ENCODE measurements around the gene LAD1.

Gene LAD1

DNA sequence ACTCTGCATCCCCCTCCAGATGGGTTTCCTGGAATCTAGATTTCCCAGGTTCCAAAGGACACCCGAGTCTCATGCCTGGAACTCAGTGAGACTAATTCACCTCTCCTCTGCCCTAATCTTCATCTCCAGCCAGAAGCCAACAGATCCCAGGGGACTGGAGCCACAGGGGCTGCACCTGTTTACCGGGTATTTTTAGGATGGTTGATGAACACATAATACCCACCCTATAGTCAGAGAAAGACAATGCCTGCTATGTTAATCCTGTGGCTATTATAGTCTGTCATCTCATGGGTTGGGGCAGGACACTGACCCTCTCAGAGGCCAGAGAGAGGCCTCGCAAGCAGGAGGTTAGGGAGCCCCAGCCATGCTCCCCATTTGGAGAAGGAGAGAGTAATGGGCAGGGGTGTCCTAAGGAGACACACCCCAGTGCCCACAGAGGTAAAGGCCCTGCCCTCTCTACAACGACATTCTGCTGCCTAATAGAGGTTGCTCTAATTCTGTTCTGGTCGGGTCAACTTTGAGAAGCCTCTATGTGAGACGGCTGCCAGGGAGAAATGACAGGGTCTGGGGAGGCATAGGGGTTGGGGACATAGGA, 23.4 kb upstream of the LAD1 start:
- Histone ChIP-seq H3K36me3 (ENCODE audit: insufficient read depth, low read length) (no peaks in the 10 kb centered on the region), H3K27me3 (ENCODE audit: insufficient read depth, low read length) (0 out of 2 replicates have a peak, but pooled peaks cover 6% of the 10 kb centered on the region), H3K4me3 (ENCODE audit: low read depth, low read length, poor library complexity, severe bottlenecking) (no peak overlapping the region), H2AFZ (ENCODE audit: low read length) (no peak overlapping the region), H3K27ac (ENCODE audit: low read depth, low read length, poor library complexity, severe bottlenecking) (no peak overlapping the region), H3K9ac (ENCODE audit: low read length) (no peak overlapping the region), H3K4me1 (ENCODE audit: insufficient read depth, low read length, severe bottlenecking) (no peaks in the 10 kb centered on the region), H3K79me2 (ENCODE audit: insufficient read depth, low read length) (no peaks in the 10 kb centered on the region), H3F3A (ENCODE audit: insufficient read depth, low read length) (no peaks in the 10 kb centered on the region), H3K9me2 (ENCODE audit: low read depth, low read length) (no peaks in the 10 kb centered on the region), H4K20me1 (ENCODE audit: insufficient read depth, low read length) (no peaks in the 10 kb centered on the region), H3K9me3 (ENCODE audit: low read length) (no peaks in the 10 kb centered on the region), H3K4me2 (ENCODE audit: low read length) (no peak overlapping the region)
- no peak for TF ChIP-seq EZH2 (IDR thresholded peaks at IDR 0.05; ENCODE audit: borderline replicate concordance, low read length)
- TF ChIP-seq, protein P1, sequence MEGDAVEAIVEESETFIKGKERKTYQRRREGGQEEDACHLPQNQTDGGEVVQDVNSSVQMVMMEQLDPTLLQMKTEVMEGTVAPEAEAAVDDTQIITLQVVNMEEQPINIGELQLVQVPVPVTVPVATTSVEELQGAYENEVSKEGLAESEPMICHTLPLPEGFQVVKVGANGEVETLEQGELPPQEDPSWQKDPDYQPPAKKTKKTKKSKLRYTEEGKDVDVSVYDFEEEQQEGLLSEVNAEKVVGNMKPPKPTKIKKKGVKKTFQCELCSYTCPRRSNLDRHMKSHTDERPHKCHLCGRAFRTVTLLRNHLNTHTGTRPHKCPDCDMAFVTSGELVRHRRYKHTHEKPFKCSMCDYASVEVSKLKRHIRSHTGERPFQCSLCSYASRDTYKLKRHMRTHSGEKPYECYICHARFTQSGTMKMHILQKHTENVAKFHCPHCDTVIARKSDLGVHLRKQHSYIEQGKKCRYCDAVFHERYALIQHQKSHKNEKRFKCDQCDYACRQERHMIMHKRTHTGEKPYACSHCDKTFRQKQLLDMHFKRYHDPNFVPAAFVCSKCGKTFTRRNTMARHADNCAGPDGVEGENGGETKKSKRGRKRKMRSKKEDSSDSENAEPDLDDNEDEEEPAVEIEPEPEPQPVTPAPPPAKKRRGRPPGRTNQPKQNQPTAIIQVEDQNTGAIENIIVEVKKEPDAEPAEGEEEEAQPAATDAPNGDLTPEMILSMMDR (IDR thresholded peaks at IDR 0.05; ENCODE audit: low read length), result no peak

DNA sequence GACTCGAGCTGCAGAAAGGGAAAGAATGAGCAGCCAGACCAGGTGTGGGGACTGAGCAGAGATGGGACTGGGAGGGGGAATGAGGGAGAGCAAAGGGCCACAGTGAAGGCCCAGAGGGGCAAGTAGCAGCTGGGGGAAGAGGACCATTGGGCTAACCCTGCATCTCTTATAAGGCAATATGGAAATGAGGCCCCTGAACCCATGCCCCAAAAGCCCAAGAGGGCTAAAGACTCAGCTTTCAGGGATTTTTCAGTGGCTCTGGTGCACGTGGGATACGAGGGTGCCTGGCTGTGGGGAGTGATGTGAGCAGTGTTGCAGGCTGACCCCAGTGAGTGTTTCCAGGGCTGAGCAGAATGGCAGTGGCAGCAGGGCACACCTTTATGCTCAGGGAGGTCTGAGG, 22.9 kb upstream of the LAD1 start:
- Histone ChIP-seq H3K4me1 (ENCODE audit: insufficient read depth, low read length, severe bottlenecking) (no peaks in the 10 kb centered on the region), H3K4me3 (ENCODE audit: low read depth, low read length, poor library complexity, severe bottlenecking) (no peak overlapping the region), H3K27me3 (ENCODE audit: insufficient read depth, low read length) (0 out of 2 replicates have a peak, but pooled peaks cover 6% of the 10 kb centered on the region), H4K20me1 (ENCODE audit: insufficient read depth, low read length) (no peaks in the 10 kb centered on the region), H3K4me2 (ENCODE audit: low read length) (no peak overlapping the region), H3K9ac (ENCODE audit: low read length) (no peak overlapping the region), H3K27ac (ENCODE audit: low read depth, low read length, poor library complexity, severe bottlenecking) (no peak overlapping the region), H3K79me2 (ENCODE audit: insufficient read depth, low read length) (no peaks in the 10 kb centered on the region), H3K36me3 (ENCODE audit: insufficient read depth, low read length) (no peaks in the 10 kb centered on the region), H2AFZ (ENCODE audit: low read length) (no peak overlapping the region), H3K9me3 (ENCODE audit: low read length) (no peaks in the 10 kb centered on the region), H3K9me2 (ENCODE audit: low read depth, low read length) (no peaks in the 10 kb centered on the region), H3F3A (ENCODE audit: insufficient read depth, low read length) (no peaks in the 10 kb centered on the region)
- TF ChIP-seq, protein P1 (IDR thresholded peaks at IDR 0.05; ENCODE audit: low read length), result no peak
- TF ChIP-seq EZH2 (IDR thresholded peaks at IDR 0.05; ENCODE audit: borderline replicate concordance, low read length), result no peak

DNA sequence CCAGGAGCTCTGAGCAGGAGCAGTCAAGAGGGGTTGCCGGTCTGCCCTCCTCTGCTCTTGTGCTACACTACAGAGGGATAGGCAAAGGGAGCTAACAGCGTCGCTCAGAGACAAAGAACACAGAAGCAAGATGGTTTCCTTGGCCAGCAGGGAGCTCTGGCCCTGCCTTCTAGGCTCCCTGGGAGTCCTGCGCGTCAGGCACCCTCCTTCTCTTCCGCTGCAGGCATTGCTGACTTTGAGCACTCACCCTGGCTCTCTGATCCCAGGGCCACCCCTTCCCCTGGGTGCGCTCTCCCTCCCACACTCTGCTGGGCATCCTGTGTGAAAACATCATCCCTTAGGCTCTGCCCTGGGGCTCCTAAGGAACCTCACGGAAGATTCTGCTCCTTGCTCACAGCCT, 21.9 kb upstream of the LAD1 start:
- no peak overlapping the region for H3K27ac ChIP-seq (ENCODE audit: low read depth, low read length, poor library complexity, severe bottlenecking)
- H3K4me2 ChIP-seq (ENCODE audit: low read length), result no peak overlapping the region
- no peaks in the 10 kb centered on the region for H3K4me1 ChIP-seq (ENCODE audit: insufficient read depth, low read length, severe bottlenecking)
- no peak overlapping the region for H3K9ac ChIP-seq (ENCODE audit: low read length)
- TF ChIP-seq EZH2 (IDR thresholded peaks at IDR 0.05; ENCODE audit: borderline replicate concordance, low read length), result no peak
- TF ChIP-seq, protein P1 (IDR thresholded peaks at IDR 0.05; ENCODE audit: low read length), result no peak
- no peaks in the 10 kb centered on the region for H3K9me3 ChIP-seq (ENCODE audit: low read length)
- H3K27me3 ChIP-seq (ENCODE audit: insufficient read depth, low read length), result peaks cover 6% of the 10 kb centered on the region; the same call in 1 of the 2 replicates
- no peak overlapping the region for H2AFZ ChIP-seq (ENCODE audit: low read length)
- H3K9me2 ChIP-seq (ENCODE audit: low read depth, low read length), result no peaks in the 10 kb centered on the region
- no peaks in the 10 kb centered on the region for H3K36me3 ChIP-seq (ENCODE audit: insufficient read depth, low read length)
- H3K4me3 ChIP-seq (ENCODE audit: low read depth, low read length, poor library complexity, severe bottlenecking), result no peak overlapping the region
- no peaks in the 10 kb centered on the region for H3F3A ChIP-seq (ENCODE audit: insufficient read depth, low read length)
- no peaks in the 10 kb centered on the region for H3K79me2 ChIP-seq (ENCODE audit: insufficient read depth, low read length)
- H4K20me1 ChIP-seq (ENCODE audit: insufficient read depth, low read length), result no peaks in the 10 kb centered on the region

Data from OCI-LY1 (cell line).